BLaER1 (cell line): ENCODE data around the gene STX12.

ENCODE experiments used
- H3K27ac ChIP-seq: shearing (Covaris generic); formaldehyde crosslinking; 2 replicates; pipeline ENCODE4 v1.8.1; 2022
- H3K27me3 ChIP-seq: shearing (Covaris generic); formaldehyde crosslinking; 2 replicates; pipeline ENCODE4 v1.8.1; 2022
- H3K36me3 ChIP-seq: shearing (Covaris generic); formaldehyde crosslinking; 2 replicates; pipeline ENCODE4 v1.8.1; 2022
- H3K4me1 ChIP-seq: shearing (Covaris generic); formaldehyde crosslinking; 2 replicates; pipeline ENCODE4 v1.8.1; 2022
- H3K4me2 ChIP-seq: shearing (Covaris generic); formaldehyde crosslinking; 2 replicates; pipeline ENCODE4 v1.8.1; 2022
- H3K4me3 ChIP-seq: shearing (Covaris generic); formaldehyde crosslinking; 2 replicates; pipeline ENCODE4 v1.8.1; 2022
- H3K9ac ChIP-seq: shearing (Covaris generic); formaldehyde crosslinking; 2 replicates; pipeline ENCODE4 v1.8.1; 2022
- H3K9me3 ChIP-seq: shearing (Covaris generic); formaldehyde crosslinking; 2 replicates; pipeline ENCODE4 v1.8.1; 2022
- H4K20me1 ChIP-seq: shearing (Covaris generic); formaldehyde crosslinking; 2 replicates; pipeline ENCODE4 v1.8.1; 2022
- Cebpa-rat ChIP-seq: shearing (Covaris generic); IDR thresholded peaks from 2 replicates; pipeline ENCODE4 v1.8.1; 2022

STX12 gene

DNA sequence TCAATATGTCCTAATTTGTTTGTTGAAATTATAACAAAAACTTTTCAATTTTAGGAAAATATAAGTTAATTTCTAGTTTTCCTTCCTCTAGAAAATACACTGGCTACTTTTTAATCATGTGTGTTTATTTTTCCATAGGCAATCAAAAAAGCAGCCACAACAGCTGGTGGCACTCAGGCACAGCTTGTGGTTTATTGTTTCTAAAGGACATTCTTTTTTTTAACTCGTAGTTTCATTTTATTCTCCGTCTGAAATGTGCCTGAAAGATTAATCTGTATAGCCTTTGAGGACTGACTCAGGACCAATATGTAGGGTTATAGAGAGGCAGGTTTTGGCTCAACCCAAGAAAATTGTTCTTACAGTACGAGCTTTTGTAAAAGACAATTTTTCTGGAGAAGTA, 20.7 kb upstream of the STX12 start:
- Histone ChIP-seq H3K36me3 (peaks cover 53% of the 10 kb centered on the region), H3K4me2 (peak overlapping the region; percentile 78), H3K4me3 (no peak overlapping the region; the same call in 1 of the 2 replicates)

DNA sequence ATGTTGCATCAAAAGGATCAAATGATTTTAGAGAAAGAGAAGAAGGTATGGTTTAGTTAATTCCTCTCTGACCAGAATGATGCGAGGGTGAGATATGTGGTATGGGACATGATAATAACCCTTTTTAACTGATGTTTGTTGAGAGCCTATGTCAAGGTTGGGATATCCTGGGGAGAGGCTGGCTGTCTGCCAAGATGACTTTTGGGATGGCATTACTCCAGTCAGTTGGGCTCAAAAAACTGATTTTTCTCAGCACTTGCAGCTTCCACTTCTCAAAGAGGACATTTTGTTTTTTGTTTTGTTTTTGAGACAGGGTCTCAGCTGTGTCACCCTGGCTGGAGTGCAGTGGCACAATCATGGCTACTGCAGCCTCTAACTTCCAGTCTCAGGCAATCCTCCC, 17.7 kb upstream of the STX12 start:
- Histone ChIP-seq H3K4me1 (peaks cover 24% of the 10 kb centered on the region), H3K9ac (no peak overlapping the region), H3K27ac (no peak overlapping the region), H3K4me3 (no peak overlapping the region), H3K9me3 (no peaks in the 10 kb centered on the region), H3K27me3 (no peaks in the 10 kb centered on the region), H3K4me2 (no peak overlapping the region), H3K36me3 (peaks cover 55% of the 10 kb centered on the region), H4K20me1 (no peaks in the 10 kb centered on the region)
- TF ChIP-seq Cebpa-rat, result no peak

More for the DNA sequence above, 20.7 kb upstream of the STX12 start:
- Histone ChIP-seq H3K9me3 (no peaks in the 10 kb centered on the region), H3K4me1 (peaks cover 24% of the 10 kb centered on the region), H3K27ac (peak overlapping the region; percentile 61), H4K20me1 (no peaks in the 10 kb centered on the region), H3K27me3 (no peaks in the 10 kb centered on the region), H3K9ac (0 out of 2 replicates have a peak overlapping the region, but pooled peaks have one; percentile 30)
- no peak for TF ChIP-seq Cebpa-rat

DNA sequence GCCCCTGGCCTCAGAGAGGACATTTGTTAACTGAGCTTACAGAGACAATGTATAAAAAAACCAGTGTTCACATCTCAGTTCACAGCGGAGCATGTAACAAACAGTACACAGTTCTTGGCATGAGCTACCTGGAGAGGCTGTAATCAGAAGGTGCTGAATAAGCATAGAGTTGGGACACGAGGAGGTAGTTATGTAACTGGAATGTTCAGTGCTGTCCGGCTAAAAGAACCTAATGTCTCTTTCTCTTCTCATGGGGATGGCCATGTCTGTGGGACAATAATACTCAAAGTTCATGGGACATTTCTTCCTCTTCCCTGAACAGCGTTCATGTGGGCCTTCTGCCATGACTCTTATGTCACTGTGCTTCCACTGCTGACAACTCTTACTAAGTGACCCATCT, 17.2 kb upstream of the STX12 start:
- Histone ChIP-seq H3K4me1 (peaks cover 24% of the 10 kb centered on the region), H3K4me2 (no peak overlapping the region), H3K9me3 (no peaks in the 10 kb centered on the region), H3K4me3 (no peak overlapping the region), H4K20me1 (no peaks in the 10 kb centered on the region), H3K27ac (no peak overlapping the region), H3K36me3 (peaks cover 52% of the 10 kb centered on the region), H3K9ac (no peak overlapping the region), H3K27me3 (no peaks in the 10 kb centered on the region)
- TF ChIP-seq Cebpa-rat, result no peak

DNA sequence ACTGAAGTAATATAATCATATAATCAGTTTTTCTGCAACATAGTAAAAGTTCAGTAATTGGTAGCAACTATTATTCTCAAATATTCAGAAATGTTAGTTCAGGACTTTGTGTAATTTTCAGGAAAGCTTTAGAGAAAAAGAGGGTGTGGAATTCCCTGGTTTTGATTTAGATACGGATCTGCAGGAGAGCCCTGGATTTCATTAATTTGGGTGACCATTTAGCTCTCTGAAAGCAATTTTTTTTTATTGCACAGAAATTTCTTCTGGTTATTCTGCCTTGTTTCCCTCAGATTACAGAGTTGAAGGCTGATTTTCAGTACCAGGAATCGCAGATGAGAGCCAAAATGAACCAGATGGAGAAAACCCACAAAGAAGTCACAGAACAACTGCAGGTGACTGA, 13.8 kb upstream of the STX12 start:
- Histone ChIP-seq H3K4me1 (no peaks in the 10 kb centered on the region), H3K9me3 (no peaks in the 10 kb centered on the region)

DNA sequence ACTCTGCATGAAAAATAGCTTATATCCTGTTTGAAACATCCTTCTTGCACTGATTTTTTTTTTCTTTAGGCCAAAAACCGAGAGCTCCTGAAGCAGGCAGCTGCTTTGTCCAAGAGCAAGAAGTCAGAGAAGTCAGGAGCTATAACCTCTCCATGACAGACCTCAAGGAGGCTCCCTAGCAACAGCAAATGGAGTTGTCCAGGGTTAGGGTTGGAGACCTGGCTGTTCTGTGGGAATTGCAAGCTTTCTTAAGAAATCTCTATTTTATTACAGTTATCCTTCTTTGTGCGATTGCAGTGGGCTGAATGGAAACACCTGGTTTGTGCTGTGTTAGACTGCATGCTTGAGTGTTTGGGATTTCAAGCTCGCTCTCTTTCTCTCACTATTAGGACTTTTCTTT, 12.6 kb upstream of the STX12 start:
- no peak overlapping the region for H3K27ac ChIP-seq
- H3K36me3 ChIP-seq, result peaks cover 42% of the 10 kb centered on the region
- no peak overlapping the region for H3K4me2 ChIP-seq
- no peak overlapping the region for H3K9ac ChIP-seq
- H3K27me3 ChIP-seq, result no peaks in the 10 kb centered on the region
- H3K4me1 ChIP-seq, result no peaks in the 10 kb centered on the region
- H4K20me1 ChIP-seq, result no peaks in the 10 kb centered on the region
- no peaks in the 10 kb centered on the region for H3K9me3 ChIP-seq
- no peak for TF ChIP-seq Cebpa-rat
- H3K4me3 ChIP-seq, result no peak overlapping the region

More for the DNA sequence above, 13.8 kb upstream of the STX12 start:
- H3K4me2 ChIP-seq, result no peak overlapping the region
- no peaks in the 10 kb centered on the region for H3K27me3 ChIP-seq
- H3K36me3 ChIP-seq, result peaks cover 53% of the 10 kb centered on the region
- no peak overlapping the region for H3K9ac ChIP-seq
- H3K27ac ChIP-seq, result no peak overlapping the region
- no peak overlapping the region for H3K4me3 ChIP-seq
- no peaks in the 10 kb centered on the region for H4K20me1 ChIP-seq
- no peak for TF ChIP-seq Cebpa-rat

DNA sequence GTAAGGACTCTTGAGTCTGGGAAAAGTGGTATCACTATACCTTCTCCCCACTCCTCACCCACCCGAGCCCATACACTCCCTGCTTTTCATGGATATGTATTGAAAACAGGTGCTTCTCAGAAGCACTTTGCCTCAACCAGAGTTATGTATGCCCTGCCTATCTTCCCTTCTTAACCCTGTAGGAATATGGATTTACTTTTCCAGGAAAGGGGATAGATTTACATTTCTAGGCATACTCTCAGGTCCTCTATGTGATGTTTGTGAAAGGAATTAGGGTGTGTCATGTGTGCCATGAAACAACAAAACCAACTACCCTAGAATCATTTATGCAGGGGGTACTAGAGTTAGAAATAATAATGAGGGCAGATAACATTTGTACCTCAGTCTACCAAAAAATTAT, 11.0 kb upstream of the STX12 start:
- no peak overlapping the region for H3K27ac ChIP-seq
- no peak overlapping the region for H3K4me3 ChIP-seq
- H3K27me3 ChIP-seq, result no peaks in the 10 kb centered on the region
- H3K36me3 ChIP-seq, result peaks cover 27% of the 10 kb centered on the region
- H4K20me1 ChIP-seq, result no peaks in the 10 kb centered on the region
- H3K9ac ChIP-seq, result no peak overlapping the region
- no peak overlapping the region for H3K4me2 ChIP-seq
- TF ChIP-seq Cebpa-rat, result no peak
- H3K4me1 ChIP-seq, result no peaks in the 10 kb centered on the region
- H3K9me3 ChIP-seq, result no peaks in the 10 kb centered on the region

DNA sequence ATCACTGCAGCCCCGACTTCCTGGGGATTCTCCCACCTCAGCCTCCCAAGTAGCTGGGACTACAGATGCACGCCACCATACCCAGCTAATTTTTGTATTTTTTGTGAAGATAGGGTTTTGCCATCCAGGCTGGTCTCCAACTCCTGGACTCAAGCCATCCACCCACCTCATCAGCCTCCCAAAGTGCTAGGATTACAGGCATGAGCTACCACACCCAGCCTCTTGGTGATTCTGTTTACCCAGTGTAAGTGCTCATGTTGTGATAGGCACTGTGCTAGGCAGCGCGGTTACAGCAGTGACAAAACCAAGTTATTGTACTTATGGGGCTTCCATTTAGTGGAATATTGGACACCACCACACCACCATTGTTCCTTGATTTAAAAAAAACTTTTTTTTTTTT, 9.7 kb upstream of the STX12 start:
- Histone ChIP-seq H3K9ac (no peak overlapping the region), H3K4me3 (no peak overlapping the region), H4K20me1 (no peaks in the 10 kb centered on the region), H3K4me1 (no peaks in the 10 kb centered on the region), H3K4me2 (no peak overlapping the region), H3K36me3 (peaks cover 19% of the 10 kb centered on the region), H3K9me3 (no peaks in the 10 kb centered on the region), H3K27ac (no peak overlapping the region), H3K27me3 (no peaks in the 10 kb centered on the region)
- no peak for TF ChIP-seq Cebpa-rat

DNA sequence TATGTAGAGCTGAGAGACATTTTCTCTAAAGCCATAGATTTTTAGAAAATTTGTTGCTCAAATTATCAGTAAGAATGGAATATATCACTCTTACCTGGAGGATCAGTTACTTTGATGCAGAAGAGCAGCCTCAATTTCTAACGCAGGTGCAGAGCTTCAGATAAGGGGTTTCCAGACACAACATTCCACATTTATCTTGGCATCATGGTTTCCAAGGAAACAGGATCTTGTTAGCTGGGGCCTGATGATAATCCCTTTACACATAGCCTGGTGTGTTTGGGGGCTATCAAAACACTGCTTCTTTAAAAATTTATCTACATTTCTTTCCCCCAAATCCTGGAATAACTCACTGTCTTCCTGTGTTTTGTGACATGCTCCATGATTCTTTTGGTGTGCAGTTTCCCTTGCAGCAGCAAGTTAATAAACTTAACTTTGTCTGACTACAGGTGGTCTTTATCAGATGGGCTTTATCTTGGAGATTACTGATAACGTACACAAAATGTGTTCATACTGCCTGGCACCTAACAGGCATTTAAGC, 2.7 kb upstream of the STX12 start:
- Histone ChIP-seq H4K20me1 (peaks cover 21% of the 10 kb centered on the region), H3K9me3 (no peaks in the 10 kb centered on the region), H3K27ac (no peak overlapping the region), H3K4me2 (no peak overlapping the region), H3K9ac (no peak overlapping the region), H3K27me3 (no peaks in the 10 kb centered on the region), H3K4me1 (peaks cover 20% of the 10 kb centered on the region), H3K4me3 (no peak overlapping the region), H3K36me3 (no peaks in the 10 kb centered on the region)
- no peak for TF ChIP-seq Cebpa-rat

DNA sequence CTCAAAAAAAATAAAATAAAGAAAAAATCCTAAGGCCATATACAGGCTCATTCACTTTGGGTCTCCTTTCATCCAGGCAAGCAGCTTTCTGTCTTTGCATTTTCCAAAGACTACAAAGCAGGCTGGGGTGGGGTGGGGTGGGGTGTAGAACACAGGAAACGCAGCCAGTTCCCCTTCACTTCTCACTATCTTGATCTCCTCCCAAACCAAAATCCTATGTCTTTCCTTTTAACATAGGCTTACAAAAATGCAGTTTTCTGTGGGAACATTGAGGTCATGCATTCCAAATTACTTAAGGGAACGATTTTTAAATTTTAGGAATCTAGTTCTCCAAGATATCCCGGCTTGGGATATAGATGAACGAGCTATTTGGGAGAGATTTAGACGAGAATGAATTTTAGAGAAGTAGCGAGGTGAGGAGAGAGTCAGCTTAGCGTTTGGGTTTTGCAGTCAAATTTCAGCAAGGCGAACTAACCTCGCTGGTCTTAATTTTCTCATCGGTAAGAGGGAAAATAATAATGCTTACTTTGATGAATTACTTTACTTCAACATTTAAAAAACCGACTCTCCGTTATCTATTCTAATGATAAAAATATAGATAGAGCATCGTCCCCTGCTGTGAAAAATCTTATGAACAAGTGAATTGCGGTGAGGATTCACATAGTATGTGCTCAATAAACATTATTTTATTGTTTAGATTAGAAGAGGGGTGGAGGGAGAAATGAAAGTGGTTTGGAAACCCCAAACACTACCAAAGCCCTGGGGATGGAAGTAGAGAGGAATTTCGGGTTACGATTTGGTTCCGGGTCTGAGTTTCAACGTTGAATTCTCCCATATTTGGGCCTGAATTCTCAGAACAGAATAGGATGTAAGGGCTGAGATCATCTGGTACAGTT, 735 bp upstream of the STX12 start:
- Histone ChIP-seq H3K4me3 (peak overlapping the region; percentile 100), H3K27ac (peak overlapping the region; percentile 62)

DNA sequence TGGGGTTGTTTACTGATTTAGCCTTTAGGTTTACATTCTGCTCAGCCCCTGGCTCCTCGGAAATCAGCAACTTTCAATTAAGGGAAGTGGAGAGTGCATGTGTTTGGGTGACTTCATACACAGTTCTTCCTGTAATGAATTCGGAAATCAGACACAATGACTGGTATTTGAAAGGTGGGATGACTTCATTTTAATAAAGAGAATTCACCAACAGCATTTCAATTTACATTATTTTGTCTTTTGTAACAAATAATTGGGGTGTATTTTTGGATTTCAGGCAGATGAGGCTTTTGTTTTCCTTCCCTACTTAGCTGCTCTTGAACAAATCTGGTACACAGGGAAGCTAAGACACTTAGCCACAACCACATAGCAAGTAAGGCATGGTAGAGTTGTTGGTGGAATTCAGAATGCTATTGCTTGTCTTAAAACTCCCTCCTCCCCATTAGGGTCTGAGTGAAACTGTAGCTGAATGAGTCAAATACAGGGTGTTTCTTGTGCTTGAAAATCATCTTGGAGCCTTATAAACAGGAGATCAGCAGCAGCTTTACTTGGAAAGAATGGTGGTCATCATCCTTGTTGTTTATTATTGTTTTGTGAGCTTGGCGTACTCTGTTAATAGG, 917 bp downstream of the STX12 start:
- peaks cover 20% of the 10 kb centered on the region for H3K4me1 ChIP-seq
- no peaks in the 10 kb centered on the region for H3K27me3 ChIP-seq
- H3K4me2 ChIP-seq, result peak overlapping the region; percentile 87
- no peaks in the 10 kb centered on the region for H3K9me3 ChIP-seq
- peaks cover 19% of the 10 kb centered on the region; the same call in 1 of the 2 replicates for H3K36me3 ChIP-seq
- TF ChIP-seq Cebpa-rat, result no peak
- H3K27ac ChIP-seq, result peak overlapping the region; percentile 82
- peaks cover 57% of the 10 kb centered on the region for H4K20me1 ChIP-seq
- peak overlapping the region; percentile 100 for H3K4me3 ChIP-seq
- H3K9ac ChIP-seq, result peak overlapping the region; percentile 92

More for the DNA sequence above, 735 bp upstream of the STX12 start:
- Histone ChIP-seq H3K4me1 (peaks cover 20% of the 10 kb centered on the region), H3K4me2 (peak overlapping the region; percentile 87), H4K20me1 (peaks cover 41% of the 10 kb centered on the region), H3K9me3 (no peaks in the 10 kb centered on the region), H3K9ac (peak overlapping the region; percentile 63), H3K27me3 (no peaks in the 10 kb centered on the region), H3K36me3 (peaks cover 15% of the 10 kb centered on the region; the same call in 1 of the 2 replicates)
- no peak for TF ChIP-seq Cebpa-rat
